HepG2 (cell line): ENCODE data around the gene TTC6. TPM values are rescaled to one million over a fixed set of nuclear protein-coding genes. Genes with fewer than 3 reads are reported as not detected.

Experiments
- ARHGAP35 ChIP-seq: sonication (generic); formaldehyde crosslinking; IDR thresholded peaks from 2 replicates; pipeline ENCODE4 v1.9.0; 2022; ENCODE audit warnings: mild to moderate bottlenecking, inconsistent platforms, moderate library complexity, missing genetic modification reagents, borderline replicate concordance
- GTF2F1 ChIP-seq: fragments of 150-350 bp; IDR thresholded peaks from 2 replicates; pipeline ENCODE4 v1.6.1; 2014; ENCODE audit warnings: low read length
- MTF2 ChIP-seq: sonication (generic); formaldehyde crosslinking; IDR thresholded peaks from 2 replicates; pipeline ENCODE4 v1.5.0; 2020; ENCODE audit warnings: missing genetic modification reagents, borderline replicate concordance
- MYC ChIP-seq: sonication (generic); formaldehyde crosslinking; IDR thresholded peaks from 2 replicates; pipeline ENCODE4 v1.9.0; 2021; ENCODE audit warnings: missing genetic modification reagents, borderline replicate concordance
- RARA ChIP-seq: IDR thresholded peaks from 2 replicates; pipeline ENCODE4 v1.6.1; 2016; ENCODE audit warnings: missing genetic modification reagents, missing compliant biosample characterization
- SP5 ChIP-seq: IDR thresholded peaks from 2 replicates; pipeline ENCODE4 v1.6.1; 2016; ENCODE audit warnings: low read depth, borderline replicate concordance
- TCF7L2 ChIP-seq: IDR thresholded peaks from 2 replicates; pipeline ENCODE4 v1.6.1; 2011; ENCODE audit warnings: mild to moderate bottlenecking, low read depth, low read length, moderate library complexity
- ZBTB38 ChIP-seq: sonication (generic); formaldehyde crosslinking; IDR thresholded peaks from 2 replicates; pipeline ENCODE4 v1.5.1; 2020; ENCODE audit warnings: mild to moderate bottlenecking, missing genetic modification reagents
- ZFYVE20 ChIP-seq: sonication (generic); formaldehyde crosslinking; IDR thresholded peaks from 2 replicates; pipeline ENCODE4 v1.8.0; 2023; ENCODE audit warnings: low read depth, mild to moderate bottlenecking, moderate library complexity, missing genetic modification reagents, borderline replicate concordance
- ZNF530 ChIP-seq: sonication (generic); formaldehyde crosslinking; IDR thresholded peaks from 2 replicates; pipeline ENCODE4 v1.5.0; 2020; ENCODE audit warnings: low read depth, mild to moderate bottlenecking, missing genetic modification reagents
- ZNF567 ChIP-seq: sonication (generic); formaldehyde crosslinking; IDR thresholded peaks from 2 replicates; pipeline ENCODE4 v1.8.1; 2023; ENCODE audit warnings: mild to moderate bottlenecking, missing genetic modification reagents, borderline replicate concordance
- ZNF577 ChIP-seq: sonication (generic); formaldehyde crosslinking; IDR thresholded peaks from 2 replicates; pipeline ENCODE4 v1.4.0; 2020; ENCODE audit warnings: mild to moderate bottlenecking, low read depth, missing genetic modification reagents, borderline replicate concordance
- ZNF672 ChIP-seq: sonication (generic); formaldehyde crosslinking; IDR thresholded peaks from 2 replicates; pipeline ENCODE4 v1.8.1; 2022; ENCODE audit warnings: missing genetic modification reagents
- ZNF790 ChIP-seq: sonication (generic); formaldehyde crosslinking; IDR thresholded peaks from 2 replicates; pipeline ENCODE4 v1.8.0; 2022; ENCODE audit warnings: missing genetic modification reagents, mild to moderate bottlenecking, borderline replicate concordance
- ZNF883 ChIP-seq: sonication (generic); formaldehyde crosslinking; IDR thresholded peaks from 2 replicates; pipeline ENCODE4 v1.5.1; 2020; ENCODE audit warnings: mild to moderate bottlenecking, missing genetic modification reagents; ENCODE audit errors: not compliant biosample characterization
- polyA plus RNA-seq, 8 experiments: library from polyadenylated mRNA; depleted of rRNA in 3 of 8; stranded (reverse) in 7 of 8; unstranded in 1 of 8; fragments of >200 nt; fragmentation: Illumina TruSeq in 4 of 8; extraction: Trizol in 4 of 8; gene quantifications; 2 replicates each; pipeline versions ENCODE4 v1.2.1 to v1.2.3, GENCODE V29; 2011 to 2016; ENCODE audit warnings: low read depth in 4 of 8, missing spikeins in 1 of 8, mixed read lengths in 1 of 8; ENCODE audit not compliant: insufficient read depth in 1 of 8
- total RNA-seq, 5 experiments: library from RNA; depleted of rRNA; stranded (reverse); fragments of >200 nt; fragmentation: Illumina TruSeq; extraction: Trizol; gene quantifications; 2 replicates each; pipeline ENCODE4 v1.2.3, GENCODE V29; 2016; ENCODE audit warnings: low read depth in 1 of 5
- TF ChIP-seq, protein P1 (sequence below): sonication (generic); formaldehyde crosslinking; IDR thresholded peaks from 2 replicates; pipeline ENCODE4 v1.4.0; 2020; ENCODE audit warnings: low read depth, mild to moderate bottlenecking, missing genetic modification reagents
- TF ChIP-seq, protein P2 (sequence below): fragments of 450-650 bp; IDR thresholded peaks from 2 replicates; pipeline ENCODE4 v1.6.1; 2017
- TF ChIP-seq, protein P3 (sequence below): sonication (generic); formaldehyde crosslinking; IDR thresholded peaks from 2 replicates; pipeline ENCODE4 v1.4.0; 2020; ENCODE audit warnings: missing genetic modification reagents; ENCODE audit errors: not compliant biosample characterization
- TF ChIP-seq, protein P4 (sequence below): IDR thresholded peaks from 2 replicates; pipeline ENCODE4 v1.6.1; 2016; ENCODE audit warnings: low read depth, control low read depth
- TF ChIP-seq, protein P5 (sequence below): sonication (generic); formaldehyde crosslinking; IDR thresholded peaks from 2 replicates; pipeline ENCODE4 v1.4.0; 2020; ENCODE audit warnings: missing genetic modification reagents, borderline replicate concordance

TTC6 gene
- total and polyA plus RNA-seq, 2 of the 13 experiments (the other 11 are each of a cell fraction or from before 2014, with no cell fraction given): 9.3 to 27.4 TPM

DNA sequence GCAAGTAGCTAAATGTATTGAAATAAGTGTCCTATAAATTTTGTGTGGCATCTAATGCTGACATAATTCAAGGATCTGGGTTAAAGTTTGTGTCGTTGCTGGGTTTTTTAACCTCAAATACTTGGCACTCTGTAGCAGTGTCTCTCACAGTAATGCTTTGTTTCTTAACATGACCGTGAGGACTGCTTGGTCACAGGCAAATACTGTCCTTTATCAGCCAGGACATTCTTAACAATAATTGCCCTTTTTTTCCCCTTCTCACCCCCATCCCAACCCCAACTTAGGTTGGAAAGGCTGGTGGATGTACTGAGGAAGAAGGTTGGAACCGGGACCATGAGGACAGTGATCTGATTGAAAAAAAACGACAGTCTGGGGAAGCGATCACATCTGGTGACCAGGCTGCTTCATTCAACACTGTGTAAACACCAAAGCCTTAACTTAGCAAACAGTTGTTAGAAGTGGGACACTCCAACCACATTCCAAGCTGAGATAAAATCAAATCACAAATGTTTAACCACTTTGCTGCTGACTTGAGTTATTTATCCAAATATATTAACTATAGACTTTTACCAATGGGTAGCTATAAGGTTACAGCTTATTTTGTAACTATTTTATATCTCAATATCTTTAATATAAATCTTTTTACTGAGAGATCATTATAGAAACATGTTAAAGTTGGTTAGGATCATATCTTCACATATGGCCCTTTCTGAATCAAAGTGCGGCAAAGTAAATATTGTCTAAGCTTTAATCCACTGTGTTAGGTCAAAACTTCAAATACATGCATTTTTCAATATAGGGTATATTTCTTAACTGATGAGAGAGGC, 48.6 kb upstream of the TTC6 start (continued):
- TF ChIP-seq ARHGAP35 (CRISPR knock-in tag) (no peak), MYC (CRISPR knock-in tag) (no peak), ZNF577 (no peak), ZNF790 (CRISPR knock-in tag) (no peak), GTF2F1 (no peak), RARA (CRISPR knock-in tag) (peak; percentile 89), ZNF530 (CRISPR knock-in tag) (no peak), ZNF672 (CRISPR knock-in tag) (no peak), ZFYVE20 (CRISPR knock-in tag) (no peak), MTF2 (CRISPR knock-in tag) (no peak), ZNF883 (CRISPR knock-in tag) (no peak), ZNF567 (CRISPR knock-in tag) (no peak), TCF7L2 (peak; percentile 80), SP5 (CRISPR knock-in tag) (peak; percentile 88), ZBTB38 (CRISPR knock-in tag) (no peak)
- TF ChIP-seq, protein P1, sequence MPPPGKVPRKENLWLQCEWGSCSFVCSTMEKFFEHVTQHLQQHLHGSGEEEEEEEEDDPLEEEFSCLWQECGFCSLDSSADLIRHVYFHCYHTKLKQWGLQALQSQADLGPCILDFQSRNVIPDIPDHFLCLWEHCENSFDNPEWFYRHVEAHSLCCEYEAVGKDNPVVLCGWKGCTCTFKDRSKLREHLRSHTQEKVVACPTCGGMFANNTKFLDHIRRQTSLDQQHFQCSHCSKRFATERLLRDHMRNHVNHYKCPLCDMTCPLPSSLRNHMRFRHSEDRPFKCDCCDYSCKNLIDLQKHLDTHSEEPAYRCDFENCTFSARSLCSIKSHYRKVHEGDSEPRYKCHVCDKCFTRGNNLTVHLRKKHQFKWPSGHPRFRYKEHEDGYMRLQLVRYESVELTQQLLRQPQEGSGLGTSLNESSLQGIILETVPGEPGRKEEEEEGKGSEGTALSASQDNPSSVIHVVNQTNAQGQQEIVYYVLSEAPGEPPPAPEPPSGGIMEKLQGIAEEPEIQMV (CRISPR knock-in tag): no peak; the same call in 1 of the 2 replicates
- TF ChIP-seq, protein P2, sequence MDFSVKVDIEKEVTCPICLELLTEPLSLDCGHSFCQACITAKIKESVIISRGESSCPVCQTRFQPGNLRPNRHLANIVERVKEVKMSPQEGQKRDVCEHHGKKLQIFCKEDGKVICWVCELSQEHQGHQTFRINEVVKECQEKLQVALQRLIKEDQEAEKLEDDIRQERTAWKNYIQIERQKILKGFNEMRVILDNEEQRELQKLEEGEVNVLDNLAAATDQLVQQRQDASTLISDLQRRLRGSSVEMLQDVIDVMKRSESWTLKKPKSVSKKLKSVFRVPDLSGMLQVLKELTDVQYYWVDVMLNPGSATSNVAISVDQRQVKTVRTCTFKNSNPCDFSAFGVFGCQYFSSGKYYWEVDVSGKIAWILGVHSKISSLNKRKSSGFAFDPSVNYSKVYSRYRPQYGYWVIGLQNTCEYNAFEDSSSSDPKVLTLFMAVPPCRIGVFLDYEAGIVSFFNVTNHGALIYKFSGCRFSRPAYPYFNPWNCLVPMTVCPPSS: no peak
- TF ChIP-seq, protein P3, sequence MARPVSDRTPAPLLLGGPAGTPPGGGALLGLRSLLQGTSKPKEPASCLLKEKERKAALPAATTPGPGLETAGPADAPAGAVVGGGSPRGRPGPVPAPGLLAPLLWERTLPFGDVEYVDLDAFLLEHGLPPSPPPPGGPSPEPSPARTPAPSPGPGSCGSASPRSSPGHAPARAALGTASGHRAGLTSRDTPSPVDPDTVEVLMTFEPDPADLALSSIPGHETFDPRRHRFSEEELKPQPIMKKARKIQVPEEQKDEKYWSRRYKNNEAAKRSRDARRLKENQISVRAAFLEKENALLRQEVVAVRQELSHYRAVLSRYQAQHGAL (CRISPR knock-in tag): peak; percentile 33
- TF ChIP-seq, protein P4, sequence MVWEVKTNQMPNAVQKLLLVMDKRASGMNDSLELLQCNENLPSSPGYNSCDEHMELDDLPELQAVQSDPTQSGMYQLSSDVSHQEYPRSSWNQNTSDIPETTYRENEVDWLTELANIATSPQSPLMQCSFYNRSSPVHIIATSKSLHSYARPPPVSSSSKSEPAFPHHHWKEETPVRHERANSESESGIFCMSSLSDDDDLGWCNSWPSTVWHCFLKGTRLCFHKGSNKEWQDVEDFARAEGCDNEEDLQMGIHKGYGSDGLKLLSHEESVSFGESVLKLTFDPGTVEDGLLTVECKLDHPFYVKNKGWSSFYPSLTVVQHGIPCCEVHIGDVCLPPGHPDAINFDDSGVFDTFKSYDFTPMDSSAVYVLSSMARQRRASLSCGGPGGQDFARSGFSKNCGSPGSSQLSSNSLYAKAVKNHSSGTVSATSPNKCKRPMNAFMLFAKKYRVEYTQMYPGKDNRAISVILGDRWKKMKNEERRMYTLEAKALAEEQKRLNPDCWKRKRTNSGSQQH (CRISPR knock-in tag): no peak; the same call in 1 of the 2 replicates
- TF ChIP-seq, protein P5, sequence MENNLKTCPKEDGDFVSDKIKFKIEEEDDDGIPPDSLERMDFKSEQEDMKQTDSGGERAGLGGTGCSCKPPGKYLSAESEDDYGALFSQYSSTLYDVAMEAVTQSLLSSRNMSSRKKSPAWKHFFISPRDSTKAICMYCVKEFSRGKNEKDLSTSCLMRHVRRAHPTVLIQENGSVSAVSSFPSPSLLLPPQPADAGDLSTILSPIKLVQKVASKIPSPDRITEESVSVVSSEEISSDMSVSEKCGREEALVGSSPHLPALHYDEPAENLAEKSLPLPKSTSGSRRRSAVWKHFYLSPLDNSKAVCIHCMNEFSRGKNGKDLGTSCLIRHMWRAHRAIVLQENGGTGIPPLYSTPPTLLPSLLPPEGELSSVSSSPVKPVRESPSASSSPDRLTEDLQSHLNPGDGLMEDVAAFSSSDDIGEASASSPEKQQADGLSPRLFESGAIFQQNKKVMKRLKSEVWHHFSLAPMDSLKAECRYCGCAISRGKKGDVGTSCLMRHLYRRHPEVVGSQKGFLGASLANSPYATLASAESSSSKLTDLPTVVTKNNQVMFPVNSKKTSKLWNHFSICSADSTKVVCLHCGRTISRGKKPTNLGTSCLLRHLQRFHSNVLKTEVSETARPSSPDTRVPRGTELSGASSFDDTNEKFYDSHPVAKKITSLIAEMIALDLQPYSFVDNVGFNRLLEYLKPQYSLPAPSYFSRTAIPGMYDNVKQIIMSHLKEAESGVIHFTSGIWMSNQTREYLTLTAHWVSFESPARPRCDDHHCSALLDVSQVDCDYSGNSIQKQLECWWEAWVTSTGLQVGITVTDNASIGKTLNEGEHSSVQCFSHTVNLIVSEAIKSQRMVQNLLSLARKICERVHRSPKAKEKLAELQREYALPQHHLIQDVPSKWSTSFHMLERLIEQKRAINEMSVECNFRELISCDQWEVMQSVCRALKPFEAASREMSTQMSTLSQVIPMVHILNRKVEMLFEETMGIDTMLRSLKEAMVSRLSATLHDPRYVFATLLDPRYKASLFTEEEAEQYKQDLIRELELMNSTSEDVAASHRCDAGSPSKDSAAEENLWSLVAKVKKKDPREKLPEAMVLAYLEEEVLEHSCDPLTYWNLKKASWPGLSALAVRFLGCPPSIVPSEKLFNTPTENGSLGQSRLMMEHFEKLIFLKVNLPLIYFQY (CRISPR knock-in tag): peak; percentile 86
